ENCODE measurements around the gene TEX44.

Gene TEX44

GRCh38 chr2:231601356-231602229, 8.9 kb downstream of the TEX44 start:
- in situ Hi-C loops (cut with HindIII; ENCODE audit: low pct_ligation_motif_present, low pct_unique_long_range_greater_than_20kb, low sequenced_read_pairs): no loop called here
- peak; percentile 84 for DNase-seq

- DNase-seq: no peak
- in situ Hi-C loops (cut with HindIII; ENCODE audit: low pct_ligation_motif_present, low pct_unique_long_range_greater_than_20kb, low sequenced_read_pairs): no loop called here
Observed at GRCh38 chr2:231602859-231603467, 10.3 kb downstream of the TEX44 start.

GRCh38 chr2:231604101-231604684, 11.5 kb downstream of the TEX44 start:
- in situ Hi-C loops (cut with HindIII; ENCODE audit: low pct_ligation_motif_present, low pct_unique_long_range_greater_than_20kb, low sequenced_read_pairs): no loop called here
- DNase-seq: no peak

- DNase-seq: peak; percentile 98
- in situ Hi-C loops (cut with HindIII; ENCODE audit: low pct_ligation_motif_present, low pct_unique_long_range_greater_than_20kb, low sequenced_read_pairs): no loop called here
Observed at GRCh38 chr2:231604685-231605606, 12.3 kb downstream of the TEX44 start.

- in situ Hi-C loops (cut with HindIII; ENCODE audit: low pct_ligation_motif_present, low pct_unique_long_range_greater_than_20kb, low sequenced_read_pairs): no loop called here
- no peak for DNase-seq
Observed at GRCh38 chr2:231605607-231606091, 13.0 kb downstream of the TEX44 start.

GRCh38 chr2:231606941-231607340, 14.3 kb downstream of the TEX44 start:
- in situ Hi-C loops (cut with HindIII; ENCODE audit: low pct_ligation_motif_present, low pct_unique_long_range_greater_than_20kb, low sequenced_read_pairs): no loop called here
- no peak for DNase-seq

GRCh38 chr2:231611273-231612108, 18.8 kb downstream of the TEX44 start:
- in situ Hi-C loops (cut with HindIII; ENCODE audit: low pct_ligation_motif_present, low pct_unique_long_range_greater_than_20kb, low sequenced_read_pairs): no loop called here
- peak; percentile 87 for DNase-seq

- in situ Hi-C loops (cut with HindIII; ENCODE audit: low pct_ligation_motif_present, low pct_unique_long_range_greater_than_20kb, low sequenced_read_pairs): no loop called here
- peak; percentile 77 for DNase-seq
Observed at GRCh38 chr2:231612109-231612455, 19.4 kb downstream of the TEX44 start.

GRCh38 chr2:231612456-231613330, 20.0 kb downstream of the TEX44 start:
- in situ Hi-C loops (cut with HindIII; ENCODE audit: low pct_ligation_motif_present, low pct_unique_long_range_greater_than_20kb, low sequenced_read_pairs): no loop called here
- DNase-seq: peak; percentile 99

- in situ Hi-C loops (cut with HindIII; ENCODE audit: low pct_ligation_motif_present, low pct_unique_long_range_greater_than_20kb, low sequenced_read_pairs): no loop called here
- DNase-seq: peak; percentile 60
Observed at GRCh38 chr2:231613331-231613662, 20.6 kb downstream of the TEX44 start.

GRCh38 chr2:231613663-231614558, 21.2 kb downstream of the TEX44 start:
- in situ Hi-C loops (cut with HindIII; ENCODE audit: low pct_ligation_motif_present, low pct_unique_long_range_greater_than_20kb, low sequenced_read_pairs): no loop called here
- peak; percentile 85 for DNase-seq

GRCh38 chr2:231614559-231615057, 21.9 kb downstream of the TEX44 start:
- in situ Hi-C loops (cut with HindIII; ENCODE audit: low pct_ligation_motif_present, low pct_unique_long_range_greater_than_20kb, low sequenced_read_pairs): no loop called here
- no peak for DNase-seq

GRCh38 chr2:231615058-231615671, 22.5 kb downstream of the TEX44 start:
- DNase-seq: no peak
- in situ Hi-C loops (cut with HindIII; ENCODE audit: low pct_ligation_motif_present, low pct_unique_long_range_greater_than_20kb, low sequenced_read_pairs): no loop called here

GRCh38 chr2:231616296-231616695, 23.6 kb downstream of the TEX44 start:
- in situ Hi-C loops (cut with HindIII; ENCODE audit: low pct_ligation_motif_present, low pct_unique_long_range_greater_than_20kb, low sequenced_read_pairs): no loop called here
- no peak for DNase-seq

GRCh38 chr2:231617059-231617926, 24.6 kb downstream of the TEX44 start:
- in situ Hi-C loops (cut with HindIII; ENCODE audit: low pct_ligation_motif_present, low pct_unique_long_range_greater_than_20kb, low sequenced_read_pairs): no loop called here
- DNase-seq: no peak
